GM04504 (cell line): Measurements from ENCODE around the gene COL24A1.

Experiments used
- DNase-seq: peaks from one replicate; pipeline ENCODE4 v3.0.0-alpha.2; 2012; ENCODE audit warnings: low read depth

The COL24A1 gene

DNA sequence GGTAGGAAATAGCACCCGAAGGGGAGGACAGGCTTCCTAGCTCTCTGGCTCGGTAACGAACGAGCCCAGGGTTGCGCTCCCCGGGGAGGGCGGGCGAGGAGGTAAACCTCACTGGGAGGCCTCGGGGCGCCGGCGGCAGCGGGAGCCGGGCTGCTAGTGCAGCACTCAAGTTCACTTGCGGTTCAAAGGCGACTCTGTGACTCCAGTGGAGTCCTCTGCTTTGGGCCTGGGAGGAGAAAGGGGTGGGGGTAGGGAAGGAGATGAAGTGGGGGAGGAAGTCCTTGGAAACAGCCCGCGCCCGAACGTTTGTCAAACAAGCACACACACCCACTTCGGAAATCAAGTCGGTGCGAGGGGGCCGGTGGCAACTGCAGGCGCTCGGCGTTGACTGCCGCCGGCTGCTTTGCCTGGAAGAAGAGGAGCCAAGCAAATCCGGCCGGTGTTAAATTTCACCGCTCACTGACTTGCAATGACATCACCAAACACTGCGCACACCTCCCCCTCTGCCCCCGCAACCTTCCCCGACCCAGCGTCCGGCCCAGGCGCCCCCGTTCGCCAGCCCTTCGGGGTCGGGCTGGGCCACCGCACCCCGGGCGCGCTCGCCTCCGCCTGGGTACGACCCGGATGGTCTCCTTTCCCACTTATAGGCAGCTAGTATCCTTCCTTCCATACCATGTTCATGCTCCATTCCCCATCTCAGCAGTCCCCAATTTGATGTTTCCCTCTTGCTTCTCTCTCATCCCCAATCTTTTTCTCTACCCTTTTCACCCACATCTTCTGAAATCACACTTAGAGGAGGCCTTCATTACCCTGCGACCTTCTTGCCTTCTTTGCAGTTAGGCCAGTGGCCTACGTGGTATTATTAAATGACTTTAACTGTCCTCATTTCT is at the start of gene COL24A1:
TSS of gene COL24A1 (minus strand) at position 207 of the 890 bp plus-strand sequence. CDS start 376 bp downstream, outside the sequence.
- DNase-seq = no peak

DNA sequence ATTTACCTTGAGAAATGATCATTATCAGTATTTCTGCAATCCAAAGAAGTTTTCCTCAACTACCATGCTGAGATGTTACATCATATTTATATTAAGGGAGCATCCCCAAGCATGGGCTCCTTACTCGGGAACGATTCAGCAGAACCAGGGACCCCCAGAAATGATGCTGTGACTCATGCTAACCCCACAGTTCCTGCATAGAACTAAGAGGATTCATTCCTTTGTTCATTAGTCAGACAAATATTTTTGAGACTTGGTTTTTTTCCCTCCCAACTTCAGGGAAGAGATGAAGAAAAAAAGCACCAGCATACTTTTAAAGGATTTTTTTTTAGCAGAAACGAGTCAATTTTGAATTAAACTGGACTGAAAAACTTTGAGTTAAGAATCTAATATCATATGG is 49.2 kb upstream of the COL24A1 start:
- DNase-seq = no peak

GRCh38 chr1:86202552-86203340 is 46.2 kb upstream of the COL24A1 start:
- no peak for DNase-seq

- no peak for DNase-seq
These were observed 44.7 kb upstream of the COL24A1 start for GRCh38 chr1:86201311-86201710.

DNA sequence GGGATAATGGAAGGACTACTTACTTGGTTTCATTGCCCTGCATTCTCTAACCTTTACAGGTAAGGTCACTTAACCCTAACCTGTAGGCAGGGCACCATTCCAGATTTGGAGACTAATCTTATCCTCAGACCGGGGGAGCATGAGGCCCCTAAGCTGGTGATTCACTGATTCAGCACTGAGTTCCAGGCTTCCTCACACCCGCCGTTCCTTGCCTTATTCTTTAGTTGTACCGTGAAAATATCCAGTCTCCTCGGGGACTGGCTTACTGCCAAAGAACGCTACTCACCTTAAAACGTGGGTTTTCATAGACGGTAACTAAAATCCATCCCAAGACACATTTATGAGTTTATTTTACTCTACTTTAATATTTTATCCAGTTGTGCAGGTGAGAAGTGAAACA is 44.3 kb upstream of the COL24A1 start:
- no peak for DNase-seq

DNA sequence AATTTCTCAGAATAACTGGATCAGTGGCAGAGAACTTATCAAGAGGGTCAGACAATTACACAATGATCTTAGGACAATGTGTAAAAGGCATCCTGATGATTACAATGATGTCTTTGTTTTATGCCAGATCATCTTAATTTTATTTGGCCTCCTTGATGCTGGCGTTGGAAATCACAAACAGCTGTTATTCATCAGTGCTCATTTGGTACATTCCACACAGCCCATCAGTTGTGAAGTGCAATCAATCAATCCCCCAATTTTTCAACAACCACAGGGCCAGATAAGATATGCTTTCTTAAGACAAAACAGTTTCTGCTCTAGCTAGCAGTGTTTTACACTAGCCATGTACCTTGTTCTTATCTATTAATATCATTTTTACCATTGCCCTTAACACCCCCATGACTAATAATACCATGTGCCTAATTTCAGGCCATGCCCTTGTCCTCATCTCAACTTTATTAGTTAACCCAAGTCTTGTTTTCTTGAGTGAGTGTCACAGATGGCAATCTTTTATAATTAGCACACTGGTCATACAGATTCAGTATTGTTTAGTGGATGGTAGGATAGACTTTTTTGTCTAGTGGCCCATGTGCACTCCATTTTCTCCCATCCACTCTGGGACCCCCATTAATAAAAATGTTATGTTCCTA is 40.8 kb upstream of the COL24A1 start:
- DNase-seq = peak; percentile 5

DNA sequence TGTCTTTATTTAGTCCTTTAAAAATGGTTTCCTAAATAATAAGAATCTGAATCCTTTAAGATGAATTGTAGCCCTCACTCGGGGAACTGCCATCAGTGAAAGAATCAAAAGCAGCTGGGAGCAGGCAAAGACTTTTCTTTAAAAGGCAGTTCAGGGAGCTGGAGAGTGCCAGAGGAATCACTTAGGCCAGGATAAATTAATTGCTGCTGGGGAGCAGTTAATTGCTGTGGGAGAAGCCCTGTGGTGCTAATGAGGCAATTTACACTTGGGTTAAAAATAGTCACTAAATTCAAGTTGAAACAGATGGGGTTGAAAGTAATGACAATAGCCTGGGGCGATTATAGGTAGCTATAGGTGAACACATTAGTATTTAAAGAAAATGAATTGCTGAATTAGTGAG is 38.7 kb upstream of the COL24A1 start:
- no peak for DNase-seq

GRCh38 chr1:86194491-86195034 is 38.0 kb upstream of the COL24A1 start:
- no peak for DNase-seq

- DNase-seq = no peak
These were observed 35.8 kb upstream of the COL24A1 start for GRCh38 chr1:86192417-86192816.

GRCh38 chr1:86191958-86192357 is 35.4 kb upstream of the COL24A1 start:
- DNase-seq = no peak

DNA sequence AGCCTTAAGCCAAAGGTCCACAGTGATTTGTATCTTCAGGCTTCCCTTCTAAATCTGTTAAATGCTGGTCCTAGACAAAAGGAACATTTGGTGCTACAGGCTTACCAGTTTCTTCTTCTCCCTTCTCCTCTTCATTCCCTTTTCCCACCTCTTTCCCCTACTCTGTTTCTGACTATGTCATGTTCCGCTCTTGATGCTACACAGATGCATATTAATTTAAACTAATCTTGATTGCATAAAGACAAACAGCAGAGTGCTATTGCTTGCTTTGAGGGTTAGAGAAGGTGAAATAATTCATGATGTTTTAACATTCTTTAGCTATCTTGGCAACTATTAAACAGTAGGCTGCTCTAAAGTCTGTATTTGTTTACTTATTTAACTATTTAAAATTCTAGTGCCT is 34.3 kb upstream of the COL24A1 start:
- DNase-seq = no peak

DNA sequence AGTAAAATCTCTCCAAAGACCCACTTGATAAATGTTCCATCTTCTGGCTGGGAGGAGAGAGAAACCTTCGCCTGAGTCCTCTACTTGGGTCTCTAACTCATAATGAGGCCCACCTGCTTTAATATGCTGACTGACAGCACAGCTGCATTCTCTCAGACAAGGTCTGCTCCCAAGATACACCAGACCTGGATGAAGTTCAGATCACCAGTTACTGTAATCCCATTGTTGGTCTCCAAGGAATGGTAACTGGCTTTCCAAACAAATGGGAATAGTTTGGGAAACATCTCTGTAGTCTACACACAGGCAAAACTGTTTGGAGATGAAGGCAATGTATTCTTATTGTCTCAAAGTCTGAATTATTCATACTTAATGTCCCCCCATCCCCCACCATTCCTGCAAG is 27.9 kb upstream of the COL24A1 start:
- no peak for DNase-seq

- DNase-seq = no peak
These were observed 27.2 kb upstream of the COL24A1 start for GRCh38 chr1:86183810-86184209.

DNA sequence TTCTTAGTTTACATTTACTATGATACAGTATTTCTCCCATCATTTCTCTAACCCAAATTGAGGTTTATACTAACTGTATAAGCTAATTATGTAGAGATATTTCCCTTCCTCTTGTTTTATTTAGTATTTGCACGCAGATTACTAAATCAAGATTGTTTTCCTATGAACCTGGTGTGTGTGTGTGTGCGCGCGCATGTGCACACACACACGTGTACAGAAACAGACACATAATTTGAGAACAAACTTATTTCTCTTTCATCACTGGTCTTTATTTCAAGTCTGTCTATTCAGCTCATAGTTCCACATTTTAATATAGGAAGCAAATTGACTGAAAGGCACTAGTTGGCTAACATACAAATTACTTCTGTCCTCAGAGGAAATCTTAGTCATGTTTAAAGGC is 19.7 kb upstream of the COL24A1 start:
- no peak for DNase-seq

- no peak for DNase-seq
These were observed 19.2 kb upstream of the COL24A1 start for GRCh38 chr1:86175756-86176155.

GRCh38 chr1:86169625-86170024 is 13.1 kb upstream of the COL24A1 start:
- DNase-seq = no peak

DNA sequence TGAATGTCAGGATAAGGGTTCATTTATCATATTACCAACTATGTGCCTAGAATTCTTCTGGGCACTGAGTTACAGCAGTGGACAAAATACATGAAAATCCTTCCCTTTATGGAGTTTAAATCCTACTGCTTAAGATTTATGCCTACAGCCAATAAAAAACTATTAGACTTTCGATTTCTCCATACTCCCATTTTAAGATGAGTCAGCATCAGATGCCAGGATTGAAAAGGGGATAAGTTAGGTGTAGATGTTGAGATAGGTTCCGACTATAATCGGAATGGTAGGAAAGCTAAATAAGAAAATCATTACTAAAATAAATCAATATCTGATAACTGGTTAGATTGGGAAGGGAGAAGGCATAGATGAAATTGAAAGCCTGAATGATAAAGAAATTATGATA is 3.2 kb upstream of the COL24A1 start:
- no peak for DNase-seq

DNA sequence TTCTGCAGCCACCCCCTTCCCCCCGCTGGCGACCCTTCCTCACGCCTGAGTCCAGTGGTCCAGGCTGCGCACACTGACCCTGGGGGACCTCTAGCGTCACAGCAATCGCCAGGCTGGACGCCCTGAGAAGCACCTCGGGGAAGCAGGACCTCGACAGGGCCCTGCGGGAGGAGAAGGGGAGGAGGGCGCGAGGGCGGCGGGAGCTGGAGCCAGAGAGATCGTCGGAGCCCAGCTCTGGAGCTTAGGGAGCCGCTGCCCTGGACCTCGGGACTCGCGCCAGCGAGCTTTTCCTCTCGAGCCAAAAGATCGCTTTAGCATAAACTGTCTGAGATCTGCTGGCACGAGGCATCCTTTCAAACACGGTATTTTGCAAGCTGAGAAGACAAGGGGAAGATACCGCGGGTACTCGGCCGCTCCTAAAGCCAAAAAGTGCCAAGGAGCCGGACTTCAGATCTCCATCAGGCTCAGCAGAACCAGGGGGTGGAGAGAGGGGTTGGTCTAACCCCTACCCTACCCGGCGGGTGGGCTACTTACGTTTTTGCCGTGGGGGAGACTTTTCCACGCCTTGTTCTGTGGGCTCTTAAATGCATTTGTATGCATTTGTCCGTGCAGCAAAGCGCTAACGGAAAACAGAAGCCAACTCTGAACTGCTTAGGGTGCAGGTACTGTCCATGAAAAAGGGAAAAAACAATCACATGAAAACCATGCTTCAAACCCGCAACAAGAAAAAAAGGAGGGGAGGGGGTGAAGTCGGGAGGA is 586 bp downstream of the COL24A1 start:
- DNase-seq = no peak

DNA sequence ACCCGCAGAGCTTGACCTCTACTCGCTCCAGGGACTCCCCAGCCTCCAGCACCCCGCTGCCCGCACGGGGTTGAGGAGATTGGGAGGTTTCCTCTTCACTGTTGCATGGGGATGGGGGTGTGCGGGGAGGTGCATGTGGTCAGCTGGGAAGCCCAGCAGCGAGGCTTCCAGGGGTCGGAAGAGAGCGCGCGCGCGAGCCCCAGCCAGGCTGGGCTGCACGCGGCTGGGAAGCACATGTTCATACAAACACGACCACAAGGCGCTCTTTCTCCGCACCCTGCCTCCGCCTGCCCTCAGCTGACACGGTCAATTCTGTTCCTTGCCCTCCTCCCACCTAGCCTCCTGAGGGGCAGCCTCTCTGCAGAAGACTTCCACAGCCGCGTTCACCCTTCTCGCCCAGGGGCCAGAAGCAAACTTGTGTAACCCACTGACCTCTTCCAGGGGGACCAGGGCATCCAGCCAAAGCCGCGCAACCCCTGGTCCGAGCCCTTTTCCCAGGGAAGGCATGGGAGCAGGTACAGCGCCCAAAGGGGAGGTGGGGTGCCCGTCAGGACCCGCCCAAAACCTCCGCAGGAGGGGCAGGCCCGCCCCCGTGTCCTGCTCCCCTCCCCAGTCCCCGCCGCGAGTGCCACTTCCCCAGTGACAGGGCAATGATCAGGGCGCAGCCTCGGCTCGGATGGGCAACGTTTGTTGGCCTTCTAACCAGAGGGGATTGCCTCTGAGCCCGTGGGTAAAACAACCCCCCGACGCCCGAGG is 1.3 kb downstream of the COL24A1 start:
- DNase-seq = no peak

DNA sequence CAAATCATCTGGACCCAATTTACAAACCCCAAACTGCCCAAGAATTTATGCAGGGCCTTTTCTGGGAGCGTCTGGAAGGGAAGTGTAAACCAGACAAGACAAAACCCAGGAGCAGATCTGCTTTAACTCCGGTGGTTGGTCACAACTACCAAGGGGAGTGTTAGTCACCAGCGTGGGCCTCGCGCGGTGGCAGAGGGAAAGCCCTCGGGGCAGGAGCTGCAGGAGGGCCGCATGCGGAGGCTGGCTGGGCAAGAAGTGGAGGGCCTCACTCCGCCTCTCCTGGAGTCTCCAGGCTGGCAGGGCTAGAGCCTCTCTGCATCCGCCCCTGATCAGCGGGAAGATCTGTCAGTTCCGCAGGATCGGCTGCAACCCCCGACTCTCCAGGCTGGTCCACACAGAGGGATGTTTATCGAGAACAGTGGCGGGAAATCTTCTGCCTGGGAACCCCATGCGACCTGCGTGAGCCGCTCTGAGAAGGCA is 2.0 kb downstream of the COL24A1 start:
- DNase-seq = peak; percentile 50

DNA sequence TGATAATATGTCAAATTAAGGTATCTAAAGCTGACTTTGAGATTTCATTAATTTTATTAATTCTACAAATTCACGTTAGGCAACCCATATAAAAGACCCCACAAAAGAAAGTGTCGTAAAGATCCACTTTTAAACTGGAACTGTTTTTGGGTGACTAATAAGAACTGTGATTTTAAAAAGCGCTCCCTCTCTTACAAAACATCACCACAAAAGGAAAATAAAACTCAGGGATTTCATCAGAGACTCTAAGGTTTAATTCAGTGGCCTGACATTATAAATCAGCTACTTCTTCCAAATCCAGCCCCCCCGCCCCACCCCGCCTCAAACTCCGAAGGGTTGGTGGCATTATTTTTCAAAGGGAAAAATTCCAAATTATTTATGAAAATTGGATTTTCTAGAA is 2.7 kb downstream of the COL24A1 start:
- no peak for DNase-seq
